ENCODE data around the gene DENND6B. TPM values are rescaled to one million over a fixed set of nuclear protein-coding genes. Genes with fewer than 3 reads are reported as not detected.

Gene DENND6B
- total and polyA plus RNA-seq, 2 of the 13 experiments (the other 11 are each of a cell fraction or from before 2014, with no cell fraction given): 0.95 to 3.8 TPM

DNA sequence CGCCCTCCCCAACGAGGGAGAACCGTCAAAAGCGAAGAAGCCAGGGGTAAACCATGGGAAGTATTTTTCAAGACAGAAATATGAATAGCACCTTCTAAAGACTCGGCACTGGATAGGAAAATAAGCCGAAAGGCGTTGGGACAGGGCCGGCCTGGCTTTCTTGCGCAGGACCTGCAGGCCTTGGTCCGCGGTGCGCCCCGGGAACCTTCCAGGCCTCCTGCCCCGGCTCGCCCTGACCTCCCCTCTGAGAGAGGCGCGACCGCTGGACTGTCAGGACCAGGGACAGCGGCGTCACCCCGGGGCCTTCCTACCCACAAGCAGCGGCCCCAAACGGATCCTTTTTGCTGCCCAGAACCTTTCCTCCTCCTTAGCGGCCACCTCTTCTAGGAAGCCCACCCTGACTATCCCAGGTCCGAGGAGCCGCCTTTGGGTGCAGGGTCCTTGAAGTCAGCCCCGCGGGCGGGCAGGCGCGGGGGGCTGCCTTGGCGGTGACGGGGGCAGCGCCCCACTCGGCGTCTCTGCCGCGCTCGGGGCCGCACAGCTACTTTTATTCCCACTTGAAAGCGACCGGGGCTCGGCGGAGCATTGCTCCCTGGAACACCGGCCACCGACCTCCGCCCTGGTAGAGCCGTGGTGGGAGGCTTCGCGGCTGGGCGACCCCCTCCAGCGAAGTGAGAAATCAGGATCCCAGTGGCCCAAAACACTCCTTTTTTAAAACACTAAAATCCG is 56.0 kb downstream of the DENND6B start (continued):
- TF ChIP-seq MTF1 (CRISPR knock-in tag; IDR thresholded peaks at IDR 0.05) (peak; percentile 61; the same call in 1 of the 2 replicates), HMGXB3 (CRISPR knock-in tag; IDR thresholded peaks at IDR 0.05; ENCODE audit: borderline replicate concordance) (peak; percentile 91), GTF2F1 (IDR thresholded peaks at IDR 0.05; ENCODE audit: low read length) (no peak), ZNF234 (CRISPR knock-in tag; conservative IDR thresholded peaks at IDR 0.05) (no peak), NFKB2 (CRISPR knock-in tag; IDR thresholded peaks at IDR 0.05; ENCODE audit: borderline replicate concordance) (peak; percentile 96), ATF5 (CRISPR knock-in tag; IDR thresholded peaks at IDR 0.05; ENCODE audit: low read depth) (peak; percentile 78; the same call in 1 of the 2 replicates), ZFP36 (IDR thresholded peaks at IDR 0.05; ENCODE audit: borderline replicate concordance, low read depth, low read length, partially characterized antibody) (no peak), STAT6 (CRISPR knock-in tag; IDR thresholded peaks at IDR 0.05; ENCODE audit: borderline replicate concordance) (no peak)
- TF ChIP-seq, protein P1, sequence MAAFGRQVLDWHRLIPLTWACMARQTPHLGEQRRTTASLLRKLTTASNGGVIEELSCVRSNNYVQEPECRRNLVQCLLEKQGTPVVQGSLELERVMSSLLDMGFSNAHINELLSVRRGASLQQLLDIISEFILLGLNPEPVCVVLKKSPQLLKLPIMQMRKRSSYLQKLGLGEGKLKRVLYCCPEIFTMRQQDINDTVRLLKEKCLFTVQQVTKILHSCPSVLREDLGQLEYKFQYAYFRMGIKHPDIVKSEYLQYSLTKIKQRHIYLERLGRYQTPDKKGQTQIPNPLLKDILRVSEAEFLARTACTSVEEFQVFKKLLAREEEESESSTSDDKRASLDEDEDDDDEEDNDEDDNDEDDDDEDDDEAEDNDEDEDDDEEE (CRISPR knock-in tag; IDR thresholded peaks at IDR 0.05): peak; percentile 95
- TF ChIP-seq, protein P2, sequence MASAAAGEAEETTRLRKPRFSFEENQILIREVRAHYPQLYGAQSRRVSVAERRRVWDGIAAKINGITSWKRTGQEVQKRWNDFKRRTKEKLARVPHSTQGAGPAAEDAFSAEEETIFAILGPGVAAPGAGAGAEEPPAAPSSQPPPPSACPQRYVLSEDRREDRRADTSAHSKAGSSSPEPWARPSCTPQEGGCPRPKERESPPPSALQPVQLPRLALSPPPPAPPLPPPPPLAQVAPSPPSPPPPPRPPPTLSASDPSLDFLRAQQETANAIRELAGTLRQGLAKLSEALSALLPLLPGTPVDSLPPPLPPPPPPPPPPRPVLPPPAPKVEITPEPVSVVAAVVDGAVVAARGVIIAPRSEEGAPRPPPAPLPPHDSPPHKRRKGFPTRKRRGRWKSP (CRISPR knock-in tag; IDR thresholded peaks at IDR 0.05): peak; percentile 69; the same call in 1 of the 2 replicates
- TF ChIP-seq, protein P3, sequence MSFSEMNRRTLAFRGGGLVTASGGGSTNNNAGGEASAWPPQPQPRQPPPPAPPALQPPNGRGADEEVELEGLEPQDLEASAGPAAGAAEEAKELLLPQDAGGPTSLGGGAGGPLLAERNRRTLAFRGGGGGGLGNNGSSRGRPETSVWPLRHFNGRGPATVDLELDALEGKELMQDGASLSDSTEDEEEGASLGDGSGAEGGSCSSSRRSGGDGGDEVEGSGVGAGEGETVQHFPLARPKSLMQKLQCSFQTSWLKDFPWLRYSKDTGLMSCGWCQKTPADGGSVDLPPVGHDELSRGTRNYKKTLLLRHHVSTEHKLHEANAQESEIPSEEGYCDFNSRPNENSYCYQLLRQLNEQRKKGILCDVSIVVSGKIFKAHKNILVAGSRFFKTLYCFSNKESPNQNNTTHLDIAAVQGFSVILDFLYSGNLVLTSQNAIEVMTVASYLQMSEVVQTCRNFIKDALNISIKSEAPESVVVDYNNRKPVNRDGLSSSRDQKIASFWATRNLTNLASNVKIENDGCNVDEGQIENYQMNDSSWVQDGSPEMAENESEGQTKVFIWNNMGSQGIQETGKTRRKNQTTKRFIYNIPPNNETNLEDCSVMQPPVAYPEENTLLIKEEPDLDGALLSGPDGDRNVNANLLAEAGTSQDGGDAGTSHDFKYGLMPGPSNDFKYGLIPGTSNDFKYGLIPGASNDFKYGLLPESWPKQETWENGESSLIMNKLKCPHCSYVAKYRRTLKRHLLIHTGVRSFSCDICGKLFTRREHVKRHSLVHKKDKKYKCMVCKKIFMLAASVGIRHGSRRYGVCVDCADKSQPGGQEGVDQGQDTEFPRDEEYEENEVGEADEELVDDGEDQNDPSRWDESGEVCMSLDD (CRISPR knock-in tag; IDR thresholded peaks at IDR 0.05; ENCODE audit: borderline replicate concordance): peak; percentile 71; the same call in 1 of the 2 replicates

All from HepG2 (cell line).